Epithelial cell of esophagus (primary cell): ENCODE measurements around the gene SRSF12.

Experiments used
- DNase-seq: peaks from one replicate; pipeline ENCODE4 v3.0.0; 2010; ENCODE audit warnings: low read depth
- H3K4me3 ChIP-seq: 2 replicates; pipeline ENCODE4 v1.5.1; 2011; ENCODE audit warnings: mild to moderate bottlenecking, low read length, control low read depth
- TF ChIP-seq, protein P1 (sequence below): IDR thresholded peaks from 2 replicates; pipeline ENCODE4 v1.5.1; 2011; ENCODE audit warnings: low read depth, mild to moderate bottlenecking, low read length, control low read depth, inconsistent platforms; ENCODE audit not compliant: insufficient read depth; ENCODE audit errors: missing control alignments

Gene SRSF12

DNA sequence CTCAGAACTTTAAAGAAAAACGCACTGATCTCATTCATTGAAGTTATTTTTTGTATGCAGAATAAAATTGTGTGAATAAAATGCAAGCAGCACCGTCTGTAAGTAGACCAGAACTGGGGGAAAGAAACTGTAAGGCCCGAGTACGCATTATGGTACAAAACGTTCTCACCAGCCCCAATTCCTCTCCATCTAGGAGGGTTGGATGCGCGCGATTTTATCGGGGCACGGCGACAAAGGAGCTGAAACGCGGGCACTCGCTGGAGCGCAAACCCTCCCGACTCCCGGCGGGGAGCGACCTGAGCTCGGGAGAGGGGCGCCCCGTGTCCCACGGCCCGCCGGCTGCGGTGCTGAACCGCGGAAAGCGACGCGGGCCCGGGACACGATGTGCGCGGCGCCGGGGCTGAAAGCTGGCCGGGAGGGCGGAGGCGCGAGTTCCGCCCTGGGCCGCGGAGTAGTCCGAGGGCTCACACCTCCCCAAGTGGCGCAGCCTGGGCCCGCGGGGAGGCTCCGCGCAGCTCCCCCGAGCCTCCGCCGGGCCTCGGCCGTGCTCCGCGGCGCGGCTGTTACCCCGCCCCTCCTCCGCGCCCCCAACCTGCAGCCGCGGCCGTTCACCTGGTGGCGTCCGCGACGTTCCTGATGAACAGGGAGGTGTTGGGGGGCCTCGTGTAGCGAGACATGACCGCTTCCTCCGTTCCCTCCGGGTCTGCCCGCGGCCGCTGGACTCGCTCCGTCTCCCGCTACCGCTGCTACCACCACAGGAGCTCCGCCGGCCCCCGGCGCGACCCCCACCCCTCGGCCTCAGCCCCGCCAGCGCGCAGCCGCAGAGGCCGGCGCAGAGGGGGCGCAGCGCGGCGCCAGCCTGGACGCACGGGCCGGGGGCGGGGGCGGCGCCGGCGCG lies at the start of gene SRSF12:
Gene SRSF12, minus strand, starts transcription at position 861 of the 898 bp plus-strand sequence. Its CDS starts 184 bp downstream, at position 677.
- TF ChIP-seq, protein P1, sequence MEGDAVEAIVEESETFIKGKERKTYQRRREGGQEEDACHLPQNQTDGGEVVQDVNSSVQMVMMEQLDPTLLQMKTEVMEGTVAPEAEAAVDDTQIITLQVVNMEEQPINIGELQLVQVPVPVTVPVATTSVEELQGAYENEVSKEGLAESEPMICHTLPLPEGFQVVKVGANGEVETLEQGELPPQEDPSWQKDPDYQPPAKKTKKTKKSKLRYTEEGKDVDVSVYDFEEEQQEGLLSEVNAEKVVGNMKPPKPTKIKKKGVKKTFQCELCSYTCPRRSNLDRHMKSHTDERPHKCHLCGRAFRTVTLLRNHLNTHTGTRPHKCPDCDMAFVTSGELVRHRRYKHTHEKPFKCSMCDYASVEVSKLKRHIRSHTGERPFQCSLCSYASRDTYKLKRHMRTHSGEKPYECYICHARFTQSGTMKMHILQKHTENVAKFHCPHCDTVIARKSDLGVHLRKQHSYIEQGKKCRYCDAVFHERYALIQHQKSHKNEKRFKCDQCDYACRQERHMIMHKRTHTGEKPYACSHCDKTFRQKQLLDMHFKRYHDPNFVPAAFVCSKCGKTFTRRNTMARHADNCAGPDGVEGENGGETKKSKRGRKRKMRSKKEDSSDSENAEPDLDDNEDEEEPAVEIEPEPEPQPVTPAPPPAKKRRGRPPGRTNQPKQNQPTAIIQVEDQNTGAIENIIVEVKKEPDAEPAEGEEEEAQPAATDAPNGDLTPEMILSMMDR: no peak
- H3K4me3 ChIP-seq: peak within 1 kb of the TSS; percentile 48
- peak; percentile 38 for DNase-seq

DNA sequence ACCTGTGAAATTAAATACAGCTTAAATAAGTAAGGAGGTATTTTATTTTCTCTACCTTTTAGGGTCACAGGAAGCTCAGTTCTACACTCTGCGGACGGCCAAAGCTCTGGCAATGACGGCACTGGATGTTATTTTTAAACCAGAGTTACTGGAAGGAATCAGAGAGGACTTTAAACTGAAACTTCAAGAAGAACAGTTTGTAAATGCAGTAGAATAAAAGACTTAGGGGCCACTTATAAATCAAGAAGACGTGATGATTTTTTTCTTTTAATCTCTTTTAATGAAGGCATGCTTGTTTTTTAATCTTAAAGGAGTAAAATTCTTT lies 44.1 kb upstream of the SRSF12 start:
- no peak overlapping the region for H3K4me3 ChIP-seq
- TF ChIP-seq, protein P1: no peak

DNA sequence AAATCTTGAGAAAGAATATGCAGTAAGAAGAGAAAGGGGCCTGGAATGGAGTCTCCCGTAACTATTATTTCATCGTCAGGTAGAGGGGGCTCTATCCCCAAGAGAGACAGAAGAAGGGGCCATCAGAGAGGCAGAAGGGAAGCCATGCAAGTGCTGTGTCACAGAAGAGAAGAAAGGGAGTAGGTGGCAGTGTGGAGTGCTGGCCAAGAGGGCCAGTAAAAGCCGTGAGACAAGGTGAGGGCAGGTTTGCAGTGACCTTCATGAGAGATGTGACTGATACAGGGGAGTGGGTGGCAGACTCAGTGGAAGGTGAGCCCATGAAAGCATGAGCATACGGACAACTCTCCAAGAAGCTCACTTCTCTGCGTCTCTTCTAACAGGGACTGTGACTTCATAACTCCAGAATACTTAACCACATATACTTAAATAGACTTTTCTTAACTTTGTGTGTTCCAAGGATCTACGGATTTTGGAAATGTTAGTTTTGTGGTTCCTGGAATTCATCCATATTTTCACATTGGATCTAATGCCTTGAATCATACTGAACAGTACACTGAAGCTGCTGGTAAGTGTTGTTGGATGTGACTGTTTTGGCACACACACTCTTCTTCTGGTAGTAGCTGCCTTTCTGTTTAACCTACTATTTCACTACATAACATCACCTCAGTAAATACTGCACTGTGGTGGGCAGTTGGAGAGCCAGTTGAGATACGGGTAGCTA lies 43.6 kb upstream of the SRSF12 start:
- TF ChIP-seq, protein P1: no peak
- no peak for DNase-seq
- no peak overlapping the region for H3K4me3 ChIP-seq

More for the DNA sequence above, 44.1 kb upstream of the SRSF12 start:
- no peak for DNase-seq

DNA sequence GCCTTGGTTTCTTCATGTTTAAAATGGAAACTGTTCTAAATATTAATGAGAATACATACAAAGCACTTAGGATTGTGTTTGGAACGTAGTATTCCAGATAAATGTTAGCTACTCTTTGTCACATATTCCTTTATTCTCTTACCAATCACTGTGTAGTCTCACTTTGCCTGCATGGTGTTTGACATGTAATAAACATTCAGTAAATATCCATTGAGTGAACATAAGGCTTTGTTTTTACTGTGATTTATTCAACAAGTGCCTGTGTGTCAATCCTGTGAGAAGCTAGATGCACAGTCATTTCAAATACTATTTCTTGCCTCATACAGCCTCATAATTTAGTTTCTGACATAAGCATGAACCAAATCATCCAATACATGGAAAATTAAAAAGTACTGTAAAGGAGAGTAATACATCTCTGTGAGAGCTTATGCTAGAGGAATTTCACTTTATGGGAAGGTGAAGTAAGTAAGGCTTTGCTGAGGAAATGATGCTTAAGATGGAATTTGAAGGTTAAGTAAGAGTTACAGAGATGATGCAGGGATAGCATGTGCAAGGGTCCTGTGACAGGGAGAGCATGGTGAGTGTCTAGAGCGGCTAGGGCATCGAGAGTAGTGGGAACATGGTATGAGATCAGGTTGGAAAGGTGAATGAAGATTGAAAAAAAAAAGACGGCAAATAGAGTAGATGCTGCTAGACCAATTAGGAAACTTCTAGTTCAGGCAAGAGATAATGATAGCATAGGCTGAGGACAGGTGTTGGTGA lies 42.6 kb upstream of the SRSF12 start:
- no peak for DNase-seq
- TF ChIP-seq, protein P1: no peak
- no peak overlapping the region for H3K4me3 ChIP-seq

DNA sequence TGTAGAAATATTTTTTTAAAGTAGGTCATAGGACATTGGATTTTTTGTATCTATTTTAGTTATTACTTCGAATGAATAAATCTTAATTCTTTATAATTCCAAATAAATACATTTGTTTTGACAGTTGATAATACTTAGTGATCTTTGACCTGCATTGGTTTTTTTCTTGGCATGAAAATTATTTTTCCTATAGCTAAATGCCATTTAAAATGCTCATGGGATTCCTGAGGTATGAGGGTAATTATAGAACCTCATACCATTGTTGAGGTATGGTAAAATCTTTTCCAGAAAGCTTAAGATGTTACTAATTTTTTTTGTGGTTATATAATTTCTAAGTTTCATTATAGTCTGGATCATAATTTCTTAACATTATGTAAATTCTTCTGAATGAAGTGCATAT lies 36.3 kb upstream of the SRSF12 start:
- H3K4me3 ChIP-seq: no peak overlapping the region
- no peak for DNase-seq
- TF ChIP-seq, protein P1: no peak

DNA sequence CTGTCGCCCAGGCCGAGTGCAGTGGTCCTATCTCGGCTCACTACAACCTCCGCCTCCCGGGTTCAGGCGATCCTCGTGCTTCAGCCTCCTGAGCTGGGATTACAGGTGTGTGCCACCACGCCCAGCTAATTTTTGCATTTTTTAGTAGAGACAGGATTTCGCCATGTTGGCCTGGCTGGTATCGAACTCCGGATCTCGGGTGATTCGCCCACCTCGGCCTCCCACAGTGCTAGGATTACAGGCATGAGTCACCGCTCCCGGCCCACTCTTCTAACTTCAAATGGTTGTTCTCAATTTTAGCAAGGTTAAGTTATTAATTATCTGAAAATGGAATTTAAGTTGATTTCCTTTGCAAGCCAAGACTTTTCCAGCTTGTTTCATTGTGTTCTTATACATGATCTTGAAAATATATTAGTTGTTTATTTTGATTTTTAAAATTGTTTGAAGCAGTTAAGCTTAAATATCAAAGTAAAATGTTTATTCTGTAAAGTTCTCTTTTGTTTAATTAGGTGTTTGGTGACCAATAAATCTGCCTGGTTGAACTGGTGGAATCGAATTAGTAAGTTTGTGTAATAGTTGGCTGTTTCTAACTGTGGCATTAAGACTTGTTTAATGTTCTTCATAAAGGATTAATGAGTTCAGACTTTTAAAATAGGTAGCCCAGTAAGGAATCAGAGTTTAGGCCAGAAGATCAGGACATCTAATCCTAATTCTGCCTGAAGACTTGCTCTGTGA lies 30.3 kb upstream of the SRSF12 start:
- TF ChIP-seq, protein P1: no peak
- DNase-seq: no peak
- no peak overlapping the region for H3K4me3 ChIP-seq
